SK-N-SH treated with all-trans-retinoic acid at 6 μM for 48 hours (cell line): ENCODE measurements around the gene CHRM3.

ENCODE experiments used
- ATAC-seq: fragments of 200-7000 bp; cut with Tn5 transposase; 3 replicates; pipeline ENCODE4 v1.9.1; 2020; ENCODE audit warnings: mild to moderate bottlenecking, moderate library complexity
- ARNTL ChIP-seq: fragments of 450-650 bp; formaldehyde crosslinking; IDR thresholded peaks from 2 replicates; pipeline ENCODE4 v1.5.0; 2020; ENCODE audit warnings: low read depth, mild to moderate bottlenecking, moderate library complexity, borderline replicate concordance
- BACH2 ChIP-seq: fragments of 250-450 bp; sonication (Bioruptor Pico); IDR thresholded peaks from 2 replicates; pipeline ENCODE4 v1.9.0; 2021; ENCODE audit warnings: mild to moderate bottlenecking, borderline replicate concordance
- ESRRG ChIP-seq: fragments of 250-450 bp; sonication (Bioruptor Pico); IDR thresholded peaks from 2 replicates; pipeline ENCODE4 v1.6.1; 2021; ENCODE audit warnings: mild to moderate bottlenecking
- GLIS3 ChIP-seq: fragments of 250-450 bp; sonication (Bioruptor Pico); IDR thresholded peaks from 2 replicates; pipeline ENCODE4 v1.5.0; 2020; ENCODE audit warnings: mild to moderate bottlenecking, moderate library complexity
- ISL1 ChIP-seq: fragments of 250-450 bp; sonication (Bioruptor Pico); IDR thresholded peaks from 2 replicates; pipeline ENCODE4 v2.1.2; 2022; ENCODE audit warnings: mild to moderate bottlenecking, moderate library complexity
- OSR1 ChIP-seq: fragments of 250-450 bp; sonication (Bioruptor Pico); IDR thresholded peaks from 2 replicates; pipeline ENCODE4 v1.8.0; 2022; ENCODE audit warnings: moderate library complexity, mild to moderate bottlenecking, inconsistent platforms
- PPARA ChIP-seq: fragments of 250-450 bp; sonication (Bioruptor Pico); IDR thresholded peaks from 2 replicates; pipeline ENCODE4 v1.5.0; 2020; ENCODE audit warnings: mild to moderate bottlenecking, borderline replicate concordance
- RARB ChIP-seq: fragments of 250-450 bp; sonication (Bioruptor Pico); IDR thresholded peaks from 2 replicates; pipeline ENCODE4 v1.8.0; 2021; ENCODE audit warnings: mild to moderate bottlenecking, moderate library complexity
- SNAI2 ChIP-seq: fragments of 250-450 bp; sonication (Bioruptor Pico); IDR thresholded peaks from 2 replicates; pipeline ENCODE4 v1.5.0; 2020; ENCODE audit warnings: mild to moderate bottlenecking, moderate library complexity
- TCF4 ChIP-seq: fragments of 250-450 bp; sonication (Bioruptor Pico); IDR thresholded peaks from 2 replicates; pipeline ENCODE4 v1.8.0; 2021; ENCODE audit warnings: mild to moderate bottlenecking, moderate library complexity, borderline replicate concordance
- TOX ChIP-seq: fragments of 250-450 bp; sonication (Bioruptor Pico); IDR thresholded peaks from 2 replicates; pipeline ENCODE4 v1.8.0; 2021; ENCODE audit warnings: mild to moderate bottlenecking, moderate library complexity, borderline replicate concordance
- ZC3H10 ChIP-seq: fragments of 250-450 bp; sonication (Bioruptor Pico); IDR thresholded peaks from 2 replicates; pipeline ENCODE4 v1.5.1; 2021; ENCODE audit warnings: mild to moderate bottlenecking, moderate library complexity
- ZFP3 ChIP-seq: fragments of 250-450 bp; sonication (Bioruptor Pico); IDR thresholded peaks from 2 replicates; pipeline ENCODE4 v1.5.0; 2020; ENCODE audit warnings: mild to moderate bottlenecking, moderate library complexity
- ZFP30 ChIP-seq: fragments of 450-650 bp; formaldehyde crosslinking; IDR thresholded peaks from 2 replicates; pipeline ENCODE4 v1.5.0; 2022; ENCODE audit warnings: mild to moderate bottlenecking, moderate library complexity
- ZNF565 ChIP-seq: fragments of 450-650 bp; formaldehyde crosslinking; conservative IDR thresholded peaks from 2 replicates; pipeline ENCODE4 v1.5.0; 2020; ENCODE audit warnings: low read depth, mild to moderate bottlenecking, moderate library complexity
- ZNF70 ChIP-seq: fragments of 450-650 bp; formaldehyde crosslinking; IDR thresholded peaks from 2 replicates; pipeline ENCODE4 v1.5.0; 2020; ENCODE audit warnings: mild to moderate bottlenecking, moderate library complexity
- ZNF8 ChIP-seq: fragments of 450-650 bp; formaldehyde crosslinking; IDR thresholded peaks from 2 replicates; pipeline ENCODE4 v1.5.0; 2020; ENCODE audit warnings: mild to moderate bottlenecking, moderate library complexity
- TF ChIP-seq, protein P1 (sequence below): fragments of 250-450 bp; sonication (Bioruptor Pico); IDR thresholded peaks from 2 replicates; pipeline ENCODE4 v1.8.0; 2021; ENCODE audit warnings: low read depth, mild to moderate bottlenecking, moderate library complexity, borderline replicate concordance
- TF ChIP-seq, protein P2 (sequence below): fragments of 250-450 bp; sonication (Bioruptor Pico); IDR thresholded peaks from 2 replicates; pipeline ENCODE4 v1.5.0; 2020; ENCODE audit warnings: mild to moderate bottlenecking, moderate library complexity
- TF ChIP-seq, protein P3 (sequence below): fragments of 250-450 bp; sonication (Bioruptor Pico); IDR thresholded peaks from 2 replicates; pipeline ENCODE4 v1.8.0; 2020; ENCODE audit warnings: mild to moderate bottlenecking, moderate library complexity, borderline replicate concordance
- TF ChIP-seq, protein P4 (sequence below): fragments of 250-450 bp; sonication (Bioruptor Pico); IDR thresholded peaks from 2 replicates; pipeline ENCODE4 v1.5.1; 2021; ENCODE audit warnings: mild to moderate bottlenecking, moderate library complexity

Gene CHRM3

DNA sequence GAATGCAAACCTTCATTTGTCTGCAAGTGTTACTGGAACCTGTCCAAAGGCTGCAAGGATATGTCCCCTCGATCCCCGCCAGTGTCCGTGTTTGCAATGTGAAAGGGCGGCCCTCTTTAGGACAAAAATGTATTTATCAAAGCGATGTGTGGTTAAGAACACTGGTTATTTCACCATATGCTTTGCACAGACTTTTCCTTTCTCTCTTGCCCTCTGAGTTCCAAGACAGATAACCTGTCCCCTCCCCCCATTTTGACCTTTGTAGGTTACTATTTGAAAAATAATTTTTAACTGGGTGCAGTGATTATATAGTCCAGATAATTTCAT lies 1.8 kb downstream of the CHRM3 start:
- peak; percentile 2; the same call in 1 of the 3 replicates for ATAC-seq
- TF ChIP-seq ZC3H10 (CRISPR knock-in tag) (no peak), ZNF8 (CRISPR knock-in tag) (no peak), ESRRG (no peak), BACH2 (CRISPR knock-in tag) (no peak), ISL1 (CRISPR knock-in tag) (no peak), PPARA (CRISPR knock-in tag) (no peak), TCF4 (no peak), OSR1 (CRISPR knock-in tag) (no peak), ZNF70 (CRISPR knock-in tag) (no peak), ZNF565 (CRISPR knock-in tag) (no peak)
- TF ChIP-seq, protein P1, sequence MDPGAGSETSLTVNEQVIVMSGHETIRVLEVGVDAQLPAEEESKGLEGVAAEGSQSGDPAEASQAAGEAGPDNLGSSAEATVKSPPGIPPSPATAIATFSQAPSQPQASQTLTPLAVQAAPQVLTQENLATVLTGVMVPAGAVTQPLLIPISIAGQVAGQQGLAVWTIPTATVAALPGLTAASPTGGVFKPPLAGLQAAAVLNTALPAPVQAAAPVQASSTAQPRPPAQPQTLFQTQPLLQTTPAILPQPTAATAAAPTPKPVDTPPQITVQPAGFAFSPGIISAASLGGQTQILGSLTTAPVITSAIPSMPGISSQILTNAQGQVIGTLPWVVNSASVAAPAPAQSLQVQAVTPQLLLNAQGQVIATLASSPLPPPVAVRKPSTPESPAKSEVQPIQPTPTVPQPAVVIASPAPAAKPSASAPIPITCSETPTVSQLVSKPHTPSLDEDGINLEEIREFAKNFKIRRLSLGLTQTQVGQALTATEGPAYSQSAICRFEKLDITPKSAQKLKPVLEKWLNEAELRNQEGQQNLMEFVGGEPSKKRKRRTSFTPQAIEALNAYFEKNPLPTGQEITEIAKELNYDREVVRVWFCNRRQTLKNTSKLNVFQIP = no peak
- TF ChIP-seq, protein P2, sequence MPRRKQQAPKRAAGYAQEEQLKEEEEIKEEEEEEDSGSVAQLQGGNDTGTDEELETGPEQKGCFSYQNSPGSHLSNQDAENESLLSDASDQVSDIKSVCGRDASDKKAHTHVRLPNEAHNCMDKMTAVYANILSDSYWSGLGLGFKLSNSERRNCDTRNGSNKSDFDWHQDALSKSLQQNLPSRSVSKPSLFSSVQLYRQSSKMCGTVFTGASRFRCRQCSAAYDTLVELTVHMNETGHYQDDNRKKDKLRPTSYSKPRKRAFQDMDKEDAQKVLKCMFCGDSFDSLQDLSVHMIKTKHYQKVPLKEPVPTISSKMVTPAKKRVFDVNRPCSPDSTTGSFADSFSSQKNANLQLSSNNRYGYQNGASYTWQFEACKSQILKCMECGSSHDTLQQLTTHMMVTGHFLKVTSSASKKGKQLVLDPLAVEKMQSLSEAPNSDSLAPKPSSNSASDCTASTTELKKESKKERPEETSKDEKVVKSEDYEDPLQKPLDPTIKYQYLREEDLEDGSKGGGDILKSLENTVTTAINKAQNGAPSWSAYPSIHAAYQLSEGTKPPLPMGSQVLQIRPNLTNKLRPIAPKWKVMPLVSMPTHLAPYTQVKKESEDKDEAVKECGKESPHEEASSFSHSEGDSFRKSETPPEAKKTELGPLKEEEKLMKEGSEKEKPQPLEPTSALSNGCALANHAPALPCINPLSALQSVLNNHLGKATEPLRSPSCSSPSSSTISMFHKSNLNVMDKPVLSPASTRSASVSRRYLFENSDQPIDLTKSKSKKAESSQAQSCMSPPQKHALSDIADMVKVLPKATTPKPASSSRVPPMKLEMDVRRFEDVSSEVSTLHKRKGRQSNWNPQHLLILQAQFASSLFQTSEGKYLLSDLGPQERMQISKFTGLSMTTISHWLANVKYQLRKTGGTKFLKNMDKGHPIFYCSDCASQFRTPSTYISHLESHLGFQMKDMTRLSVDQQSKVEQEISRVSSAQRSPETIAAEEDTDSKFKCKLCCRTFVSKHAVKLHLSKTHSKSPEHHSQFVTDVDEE = no peak

DNA sequence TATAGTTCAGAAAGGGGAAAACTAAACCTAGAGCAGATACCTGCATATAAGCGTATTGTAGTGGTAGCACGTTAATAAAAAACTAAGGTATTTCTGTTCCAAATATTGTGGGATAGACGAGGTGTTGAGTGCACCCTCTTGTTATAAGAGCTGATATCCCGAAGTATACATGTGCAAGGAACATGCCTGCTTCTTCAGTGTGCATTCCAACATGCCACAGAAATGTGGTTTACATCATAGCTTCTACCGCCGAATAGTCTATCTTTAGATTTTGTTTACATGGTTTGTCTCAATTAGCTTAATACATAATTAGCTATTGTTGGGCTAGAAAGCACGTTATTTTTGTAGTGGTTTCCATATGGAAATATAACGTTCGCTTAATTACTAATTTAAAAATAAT lies 2.2 kb downstream of the CHRM3 start:
- TF ChIP-seq ISL1 (CRISPR knock-in tag) (no peak), OSR1 (CRISPR knock-in tag) (no peak), ZNF70 (CRISPR knock-in tag) (no peak), PPARA (CRISPR knock-in tag) (no peak), ARNTL (CRISPR knock-in tag) (no peak), SNAI2 (CRISPR knock-in tag) (no peak), RARB (CRISPR knock-in tag) (no peak), ZNF565 (CRISPR knock-in tag) (no peak), GLIS3 (CRISPR knock-in tag) (no peak), ZC3H10 (CRISPR knock-in tag) (no peak), ZFP30 (CRISPR knock-in tag) (no peak), ZNF8 (CRISPR knock-in tag) (no peak), ESRRG (no peak)
- TF ChIP-seq, protein P2 = no peak
- TF ChIP-seq, protein P3, sequence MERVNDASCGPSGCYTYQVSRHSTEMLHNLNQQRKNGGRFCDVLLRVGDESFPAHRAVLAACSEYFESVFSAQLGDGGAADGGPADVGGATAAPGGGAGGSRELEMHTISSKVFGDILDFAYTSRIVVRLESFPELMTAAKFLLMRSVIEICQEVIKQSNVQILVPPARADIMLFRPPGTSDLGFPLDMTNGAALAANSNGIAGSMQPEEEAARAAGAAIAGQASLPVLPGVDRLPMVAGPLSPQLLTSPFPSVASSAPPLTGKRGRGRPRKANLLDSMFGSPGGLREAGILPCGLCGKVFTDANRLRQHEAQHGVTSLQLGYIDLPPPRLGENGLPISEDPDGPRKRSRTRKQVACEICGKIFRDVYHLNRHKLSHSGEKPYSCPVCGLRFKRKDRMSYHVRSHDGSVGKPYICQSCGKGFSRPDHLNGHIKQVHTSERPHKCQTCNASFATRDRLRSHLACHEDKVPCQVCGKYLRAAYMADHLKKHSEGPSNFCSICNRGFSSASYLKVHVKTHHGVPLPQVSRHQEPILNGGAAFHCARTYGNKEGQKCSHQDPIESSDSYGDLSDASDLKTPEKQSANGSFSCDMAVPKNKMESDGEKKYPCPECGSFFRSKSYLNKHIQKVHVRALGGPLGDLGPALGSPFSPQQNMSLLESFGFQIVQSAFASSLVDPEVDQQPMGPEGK = no peak
- TF ChIP-seq, protein P4, sequence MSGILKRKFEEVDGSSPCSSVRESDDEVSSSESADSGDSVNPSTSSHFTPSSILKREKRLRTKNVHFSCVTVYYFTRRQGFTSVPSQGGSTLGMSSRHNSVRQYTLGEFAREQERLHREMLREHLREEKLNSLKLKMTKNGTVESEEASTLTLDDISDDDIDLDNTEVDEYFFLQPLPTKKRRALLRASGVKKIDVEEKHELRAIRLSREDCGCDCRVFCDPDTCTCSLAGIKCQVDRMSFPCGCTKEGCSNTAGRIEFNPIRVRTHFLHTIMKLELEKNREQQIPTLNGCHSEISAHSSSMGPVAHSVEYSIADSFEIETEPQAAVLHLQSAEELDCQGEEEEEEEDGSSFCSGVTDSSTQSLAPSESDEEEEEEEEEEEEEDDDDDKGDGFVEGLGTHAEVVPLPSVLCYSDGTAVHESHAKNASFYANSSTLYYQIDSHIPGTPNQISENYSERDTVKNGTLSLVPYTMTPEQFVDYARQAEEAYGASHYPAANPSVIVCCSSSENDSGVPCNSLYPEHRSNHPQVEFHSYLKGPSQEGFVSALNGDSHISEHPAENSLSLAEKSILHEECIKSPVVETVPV (CRISPR knock-in tag) = no peak
- no peak for ATAC-seq

DNA sequence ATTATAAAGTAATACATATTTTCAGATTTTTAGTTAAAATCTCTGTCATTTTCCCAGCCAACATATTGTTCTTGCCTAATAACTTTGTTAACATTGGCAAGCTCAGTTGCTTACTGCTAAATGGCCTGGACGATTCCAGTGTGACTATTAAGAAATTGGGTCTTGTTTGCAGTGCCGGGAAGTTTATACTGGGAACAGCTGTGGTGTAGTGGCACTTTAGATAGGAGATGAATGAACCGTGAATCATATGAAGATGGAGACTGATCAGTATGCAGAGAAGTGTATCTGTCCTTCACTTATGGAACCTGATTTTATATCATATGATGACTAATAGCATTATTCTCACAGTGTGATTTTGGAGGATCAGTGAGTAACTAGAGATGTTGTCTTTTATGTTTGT lies 3.3 kb downstream of the CHRM3 start:
- no peak for ATAC-seq
- TF ChIP-seq GLIS3 (CRISPR knock-in tag) = no peak
- TF ChIP-seq, protein P4 (CRISPR knock-in tag) = no peak
- no peak for TF ChIP-seq TOX (CRISPR knock-in tag)
- no peak for TF ChIP-seq ZFP3
- TF ChIP-seq RARB (CRISPR knock-in tag) = no peak
- TF ChIP-seq ARNTL (CRISPR knock-in tag) = no peak
- TF ChIP-seq, protein P1 = no peak
- TF ChIP-seq ZNF70 (CRISPR knock-in tag) = no peak
- no peak for TF ChIP-seq ZC3H10 (CRISPR knock-in tag)
- TF ChIP-seq PPARA (CRISPR knock-in tag) = no peak
- TF ChIP-seq TCF4 = no peak
- TF ChIP-seq BACH2 (CRISPR knock-in tag) = no peak
- no peak for TF ChIP-seq ESRRG
- TF ChIP-seq ISL1 (CRISPR knock-in tag) = no peak
- TF ChIP-seq ZFP30 (CRISPR knock-in tag) = no peak
- TF ChIP-seq SNAI2 (CRISPR knock-in tag) = no peak
- no peak for TF ChIP-seq ZNF565 (CRISPR knock-in tag)
